Stimulated activated CD4-positive, alpha-beta T cell treated with anti-CD3 and anti-CD28 coated beads, Interleukin-1b, Interleukin-23, amount 100 ng/mL, for 1 hour (primary cell): ENCODE results near the gene VEGFA.

ENCODE experiments used
- DNase-seq, 2 donors: peaks; one replicate each; pipeline ENCODE4 v3.0.0-alpha.2; 2020; ENCODE audit warnings: low read depth in 2 of 2

Gene VEGFA

GRCh38 chr6:43738877-43739641 is 31.0 kb upstream of the VEGFA start:
- no peak for DNase-seq

- no peak for DNase-seq
Observed at GRCh38 chr6:43739642-43740091, 30.3 kb upstream of the VEGFA start.

- no peak for DNase-seq
Observed at GRCh38 chr6:43740321-43740960, 29.6 kb upstream of the VEGFA start.

GRCh38 chr6:43740961-43741764 is 28.8 kb upstream of the VEGFA start:
- no peak for DNase-seq

- DNase-seq, result no peak
Observed at GRCh38 chr6:43741829-43742228, 28.2 kb upstream of the VEGFA start.

GRCh38 chr6:43742285-43742684 is 27.7 kb upstream of the VEGFA start:
- no peak for DNase-seq

- DNase-seq, result no peak
Observed at GRCh38 chr6:43742931-43743632, 26.9 kb upstream of the VEGFA start.

- DNase-seq, result no peak
Observed at GRCh38 chr6:43743682-43744381, 26.2 kb upstream of the VEGFA start.

GRCh38 chr6:43744491-43744890 is 25.5 kb upstream of the VEGFA start:
- DNase-seq, result no peak

- DNase-seq, result no peak
Observed at GRCh38 chr6:43744931-43745727, 24.9 kb upstream of the VEGFA start.

- DNase-seq, result no peak
Observed at GRCh38 chr6:43746071-43746470, 23.9 kb upstream of the VEGFA start.

GRCh38 chr6:43746613-43747102 is 23.4 kb upstream of the VEGFA start:
- DNase-seq, result no peak

- DNase-seq, result no peak
Observed at GRCh38 chr6:43747784-43748183, 22.2 kb upstream of the VEGFA start.

- no peak for DNase-seq
Observed at GRCh38 chr6:43748765-43749164, 21.2 kb upstream of the VEGFA start.

- no peak for DNase-seq
Observed at GRCh38 chr6:43749461-43749860, 20.6 kb upstream of the VEGFA start.

GRCh38 chr6:43750622-43751021 is 19.4 kb upstream of the VEGFA start:
- no peak for DNase-seq

GRCh38 chr6:43753570-43754183 is 16.3 kb upstream of the VEGFA start:
- no peak for DNase-seq

GRCh38 chr6:43757966-43758616 is 11.9 kb upstream of the VEGFA start:
- no peak for DNase-seq

- DNase-seq, result no peak
Observed at GRCh38 chr6:43758617-43759050, 11.4 kb upstream of the VEGFA start.
